MM.1S (cell line): Measurements from ENCODE around the gene SLC37A1.

Experiments
- CTCF ChIP-seq: fragments of 300-600 bp; sonication (generic); IDR thresholded peaks from 2 replicates; pipeline ENCODE4 v1.5.1; 2016; ENCODE audit warnings: antibody characterized with exemption, low read length, mixed read lengths
- EZH2 ChIP-seq: fragments of 300-600 bp; sonication (generic); optimal IDR thresholded peaks from 2 replicates; pipeline ENCODE3; 2017; ENCODE audit warnings: low read depth, mild to moderate bottlenecking, antibody characterized with exemption, low read length, mixed read lengths
- EZH2phosphoT487 ChIP-seq: fragments of 300-600 bp; sonication (generic); IDR thresholded peaks from 2 replicates; pipeline ENCODE4 v1.6.1; 2018; ENCODE audit warnings: antibody characterized with exemption, low read length

- no peak for TF ChIP-seq EZH2
- TF ChIP-seq CTCF, result no peak
- no peak for TF ChIP-seq EZH2phosphoT487
These were observed 19.0 kb downstream of the SLC37A1 start for GRCh38 chr21:42532466-42533181.
